B cell (primary cell): Measurements from ENCODE around the gene EPB41L2. TPM values are rescaled to one million over a fixed set of nuclear protein-coding genes. Genes with fewer than 3 reads are reported as not detected.

Experiments
- ATAC-seq: fragments of 200-7000 bp; cut with Tn5 transposase; one replicate; pipeline ENCODE4 v1.10.0; 2021; ENCODE audit warnings: low read depth, mild to moderate bottlenecking, moderate number of reproducible peaks, moderate library complexity
- CTCF ChIA-PET: fragments of 350-600 bp; sonication (Branson Sonifier 250); formaldehyde crosslinking; loops from one replicate; lab custom pipeline; 2021; ENCODE audit warnings: antibody characterized with exemption, inconsistent platforms; lab: Charles Lee
- POLR2A ChIA-PET: fragments of 350-600 bp; sonication (Branson Sonifier 250); formaldehyde crosslinking; loops from one replicate; lab custom pipeline; 2021; ENCODE audit warnings: antibody characterized with exemption; lab: Charles Lee
- DNase-seq: peaks from one replicate; pipeline ENCODE4 v3.0.0; 2013
- H2AFZ ChIP-seq: 2 replicates; pipeline ENCODE4 v1.6.1; 2012; ENCODE audit warnings: mild to moderate bottlenecking, low read depth, low read length; ENCODE audit not compliant: insufficient read depth, poor library complexity, severe bottlenecking
- H3K27ac ChIP-seq, 2 donors: 1 replicate in 1 of 2; 2 replicates in 1 of 2; pipeline ENCODE4 v1.5.1; 2012 to 2013; ENCODE audit warnings: low read length in 2 of 2, mild to moderate bottlenecking in 2 of 2, moderate library complexity in 1 of 2
- H3K27me3 ChIP-seq, 4 experiments: fragments of 200-600 bp in 1 of 4; sonication (generic) in 1 of 4; replicated peaks in 1 of 4; 1 replicate in 2 of 4; 2 replicates in 2 of 4; pipeline versions ENCODE4 v1.6.1 to v1.7.0; 2013 to 2016; ENCODE audit warnings: low read length in 3 of 4, mild to moderate bottlenecking in 2 of 4, mixed read lengths in 1 of 4, moderate library complexity in 1 of 4; ENCODE audit not compliant: insufficient read depth in 4 of 4, control insufficient read depth in 3 of 4; ENCODE audit errors: control extremely low read depth in 1 of 4
- H3K36me3 ChIP-seq, 2 experiments: replicated peaks in 1 of 2; 1 replicate in 1 of 2; 2 replicates in 1 of 2; pipeline versions ENCODE4 v1.6.1 to v1.7.1; 2013; ENCODE audit warnings: low read length in 1 of 2; ENCODE audit not compliant: insufficient read depth in 2 of 2, control insufficient read depth in 1 of 2; ENCODE audit errors: control extremely low read depth in 1 of 2, extremely low read depth in 1 of 2
- H3K4me1 ChIP-seq, 2 donors: fragments of 200-600 bp in 1 of 2; sonication (generic) in 1 of 2; 1 replicate in 1 of 2; 2 replicates in 1 of 2; pipeline versions ENCODE4 v1.5.1 to v1.6.1; 2013 to 2017; ENCODE audit warnings: low read length in 2 of 2; ENCODE audit not compliant: control insufficient read depth in 2 of 2, insufficient read depth in 2 of 2
- H3K4me2 ChIP-seq: replicated peaks from 2 replicates; pipeline ENCODE3; 2012; ENCODE audit warnings: mild to moderate bottlenecking, low read depth, low read length; ENCODE audit not compliant: poor library complexity, severe bottlenecking
- H3K4me3 ChIP-seq, 5 experiments: fragments of 200-600 bp in 1 of 5; sonication (generic) in 1 of 5; 1 replicate in 3 of 5; 2 replicates in 2 of 5; pipeline versions ENCODE4 v1.5.1 to v1.7.0; 2011 to 2016; ENCODE audit warnings: low read length in 4 of 5, mild to moderate bottlenecking in 4 of 5, low read depth in 2 of 5, control low read depth in 1 of 5, moderate library complexity in 1 of 5; ENCODE audit not compliant: insufficient read depth in 1 of 5; ENCODE audit errors: control extremely low read depth in 1 of 5, extremely low read depth in 1 of 5
- H3K79me2 ChIP-seq: fragments of 200-600 bp; sonication (generic); one replicate; pipeline ENCODE4 v1.6.0; 2016; ENCODE audit warnings: low read length; ENCODE audit not compliant: control insufficient read depth, insufficient read depth
- H3K9ac ChIP-seq: fragments of 200-600 bp; sonication (generic); 2 replicates; pipeline ENCODE4 v1.6.1; 2017; ENCODE audit warnings: mild to moderate bottlenecking, low read length, moderate library complexity
- H3K9me3 ChIP-seq, 3 donors: one replicate each; pipeline versions ENCODE4 v1.6.1 to v1.7.1; 2013; ENCODE audit warnings: low read length in 2 of 3; ENCODE audit not compliant: control insufficient read depth in 2 of 3, insufficient read depth in 1 of 3; ENCODE audit errors: control extremely low read depth in 1 of 3
- H4K20me1 ChIP-seq: 2 replicates; pipeline ENCODE4 v1.6.0; 2012; ENCODE audit warnings: mild to moderate bottlenecking, low read length; ENCODE audit not compliant: insufficient read depth, control insufficient read depth, poor library complexity, severe bottlenecking
- H3K27ac Mint-ChIP-seq: one replicate; pipeline ENCODE4 v1.8.0; 2021; ENCODE audit warnings: mixed read lengths
- H3K27me3 Mint-ChIP-seq: one replicate; pipeline ENCODE4 v1.8.0; 2021; ENCODE audit warnings: mixed read lengths
- H3K4me1 Mint-ChIP-seq: one replicate; pipeline ENCODE4 v1.8.0; 2021; ENCODE audit warnings: mixed read lengths
- H3K4me3 Mint-ChIP-seq: one replicate; pipeline ENCODE4 v1.8.0; 2021; ENCODE audit warnings: mixed read lengths
- H3K9me3 Mint-ChIP-seq: one replicate; pipeline ENCODE4 v1.8.0; 2022; ENCODE audit warnings: mixed read lengths; ENCODE audit not compliant: insufficient read depth
- EZH2 ChIP-seq: IDR thresholded peaks from 2 replicates; pipeline ENCODE4 v1.6.1; 2012; ENCODE audit warnings: borderline replicate concordance, low read depth, mild to moderate bottlenecking, moderate library complexity, low read length; ENCODE audit not compliant: insufficient read depth, poor library complexity, severe bottlenecking
- WGBS: methylation state at CpG from one replicate; pipeline ENCODE4 v1.1.5; 2013; ENCODE audit warnings: missing lambda C conversion rate; ENCODE audit not compliant: insufficient coverage; 5-methylcytosine and 5-hydroxymethylcytosine counted together
- intact Hi-C: fragments of 100-400 bp; cut with micrococcal nuclease; formaldehyde crosslinking; loops from one replicate; pipeline ENCODE4 v1.10.0; 2022
- polyA plus RNA-seq: library from polyadenylated mRNA; depleted of rRNA; stranded (reverse); fragments of >200 nt; gene quantifications from 2 replicates; pipeline ENCODE4 v1.2.3, GENCODE V29; 2012
- total RNA-seq, 2 donors: library from RNA; stranded (reverse); fragments of 120-200 nt in 1 of 2; gene quantifications; 1 replicate in 1 of 2; 2 replicates in 1 of 2; pipeline versions ENCODE4 v1.2.3 to v1.2.4, GENCODE V29; 2013 to 2022
- TF ChIP-seq, protein P1 (sequence below): fragments of 200-600 bp; IDR thresholded peaks from one replicate; pipeline ENCODE4 v1.8.0; 2022; ENCODE audit warnings: antibody characterized with exemption, mild to moderate bottlenecking

EPB41L2 gene
- total and polyA plus RNA-seq, 2 donors (not counting 1 experiment from before 2014, with no cell fraction given) = 17.8 to 61.0 TPM

DNA sequence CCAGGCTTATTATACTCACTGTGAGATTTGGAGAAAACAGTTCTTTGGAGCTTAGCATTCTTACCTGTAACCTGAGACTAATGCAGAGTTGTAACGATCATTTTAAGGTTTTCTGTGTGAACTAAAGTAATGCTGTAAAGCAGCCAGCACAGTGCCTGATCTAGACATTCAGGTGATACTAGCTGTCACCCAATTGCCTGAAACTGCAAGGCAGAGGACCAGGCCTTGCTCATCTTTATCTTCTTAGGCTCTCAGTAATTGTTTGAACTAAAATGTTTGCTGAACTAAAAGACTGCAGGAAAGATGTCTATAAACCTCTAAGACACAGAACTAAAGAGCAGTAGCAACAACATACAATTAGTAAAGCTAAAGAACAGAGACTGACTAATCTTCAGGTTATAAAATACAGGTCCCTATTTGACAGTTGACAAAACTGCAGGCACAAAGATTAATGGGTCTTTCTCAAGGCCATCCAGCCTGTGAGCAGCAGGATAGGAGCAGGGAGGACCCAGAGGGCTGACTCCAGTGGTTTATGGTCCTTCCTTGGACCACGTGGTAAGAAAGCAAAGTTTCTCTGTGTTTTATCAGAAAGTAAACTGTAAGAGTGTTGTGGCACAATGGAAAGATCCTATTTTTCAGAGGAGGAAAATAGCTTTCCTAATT, 204.4 kb downstream of the EPB41L2 start:
- H3K4me3 Mint-ChIP-seq = no peak overlapping the region
- Histone ChIP-seq H3K27me3 (no peaks in the 10 kb centered on the region), H4K20me1 (no peaks in the 10 kb centered on the region), H3K9ac (no peak overlapping the region), H3K36me3 (peaks cover 0 to 7% of the 10 kb centered on the region in 2 experiments), H3K4me2 (no peak overlapping the region), H3K9me3 (no peaks in the 10 kb centered on the region), H3K4me1 (no peaks in the 10 kb centered on the region), H3K79me2 (no peaks in the 10 kb centered on the region), H3K27ac (no peak overlapping the region), H2AFZ (no peak overlapping the region), H3K4me3 (no peak overlapping the region)
- DNase-seq (no peak), ATAC-seq (no peak)
- no peak overlapping the region for H3K27ac Mint-ChIP-seq
- 87% methylated on average over 2 of the region's 2 CpGs for WGBS
- POLR2A ChIA-PET = no interaction called here
- CTCF ChIA-PET = interaction anchor here (0.5 to 2.0 kb wide), 3 partner anchors 13 to 946 kb away, joined by 3 to 6 read pairs (median 3); no protein-coding TSS in a partner anchor
- H3K4me1 Mint-ChIP-seq = no peaks in the 10 kb centered on the region
- intact Hi-C loops = no loop called here
- TF ChIP-seq, protein P1, sequence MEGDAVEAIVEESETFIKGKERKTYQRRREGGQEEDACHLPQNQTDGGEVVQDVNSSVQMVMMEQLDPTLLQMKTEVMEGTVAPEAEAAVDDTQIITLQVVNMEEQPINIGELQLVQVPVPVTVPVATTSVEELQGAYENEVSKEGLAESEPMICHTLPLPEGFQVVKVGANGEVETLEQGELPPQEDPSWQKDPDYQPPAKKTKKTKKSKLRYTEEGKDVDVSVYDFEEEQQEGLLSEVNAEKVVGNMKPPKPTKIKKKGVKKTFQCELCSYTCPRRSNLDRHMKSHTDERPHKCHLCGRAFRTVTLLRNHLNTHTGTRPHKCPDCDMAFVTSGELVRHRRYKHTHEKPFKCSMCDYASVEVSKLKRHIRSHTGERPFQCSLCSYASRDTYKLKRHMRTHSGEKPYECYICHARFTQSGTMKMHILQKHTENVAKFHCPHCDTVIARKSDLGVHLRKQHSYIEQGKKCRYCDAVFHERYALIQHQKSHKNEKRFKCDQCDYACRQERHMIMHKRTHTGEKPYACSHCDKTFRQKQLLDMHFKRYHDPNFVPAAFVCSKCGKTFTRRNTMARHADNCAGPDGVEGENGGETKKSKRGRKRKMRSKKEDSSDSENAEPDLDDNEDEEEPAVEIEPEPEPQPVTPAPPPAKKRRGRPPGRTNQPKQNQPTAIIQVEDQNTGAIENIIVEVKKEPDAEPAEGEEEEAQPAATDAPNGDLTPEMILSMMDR = no peak
- no peak for TF ChIP-seq EZH2
- H3K9me3 Mint-ChIP-seq = no peaks in the 10 kb centered on the region
- H3K27me3 Mint-ChIP-seq = no peaks in the 10 kb centered on the region

DNA sequence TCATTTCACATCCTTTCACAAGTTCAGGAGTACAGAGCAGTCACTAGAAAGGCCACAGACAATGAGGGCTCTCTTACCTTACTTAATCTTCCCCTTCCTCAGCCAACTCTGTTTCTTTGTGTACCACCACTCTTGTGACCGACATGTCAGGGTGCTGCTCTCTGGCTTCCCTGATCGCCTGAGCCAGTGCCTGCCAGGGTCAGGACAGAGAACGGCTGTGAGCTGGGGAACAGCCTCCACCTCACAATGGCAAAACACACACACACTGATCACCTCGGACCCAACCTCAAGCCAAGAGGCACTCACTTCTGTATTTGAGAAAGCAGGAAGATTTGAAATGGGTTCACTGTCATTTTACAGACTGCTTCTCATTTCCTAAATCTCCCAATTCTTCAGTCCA, 205.0 kb downstream of the EPB41L2 start:
- POLR2A ChIA-PET = no interaction called here
- no peak overlapping the region for H3K4me2 ChIP-seq
- CTCF ChIA-PET = interaction anchor here (2.0 kb wide), 1 partner anchor 14 kb away, joined by 6 read pairs; no protein-coding TSS in a partner anchor
- no peak overlapping the region for H3K27ac ChIP-seq
- Mint-ChIP-seq H3K27me3 (no peaks in the 10 kb centered on the region), H3K4me1 (no peaks in the 10 kb centered on the region), H3K4me3 (no peak overlapping the region), H3K9me3 (no peaks in the 10 kb centered on the region), H3K27ac (no peak overlapping the region)
- H3K9ac ChIP-seq = no peak overlapping the region
- H4K20me1 ChIP-seq = no peaks in the 10 kb centered on the region
- no peak for DNase-seq
- no peaks in the 10 kb centered on the region for H3K4me1 ChIP-seq
- ATAC-seq = no peak
- H2AFZ ChIP-seq = no peak overlapping the region
- intact Hi-C loops = no loop called here
- WGBS = 90% methylated on average over 2 of the region's 4 CpGs
- TF ChIP-seq EZH2 = no peak
- TF ChIP-seq, protein P1 = no peak
- no peaks in the 10 kb centered on the region for H3K27me3 ChIP-seq
- peaks cover 0 to 2% of the 10 kb centered on the region in 2 experiments for H3K36me3 ChIP-seq
- H3K79me2 ChIP-seq = no peaks in the 10 kb centered on the region
- no peaks in the 10 kb centered on the region for H3K9me3 ChIP-seq
- no peak overlapping the region for H3K4me3 ChIP-seq
